Panc1 (cell line): Measurements from ENCODE around the gene HSPB8.

Source experiments
- CTCF ChIP-seq: fragments of 450-650 bp; IDR thresholded peaks from 2 replicates; pipeline ENCODE4 v1.5.1; 2017; ENCODE audit warnings: mild to moderate bottlenecking
- POLR2AphosphoS5 ChIP-seq: IDR thresholded peaks from 2 replicates; pipeline ENCODE4 v1.6.1; 2012; ENCODE audit warnings: mild to moderate bottlenecking, low read depth, low read length, moderate library complexity

GRCh38 chr12:119156401-119157044, 22.2 kb upstream of the HSPB8 start:
- TF ChIP-seq CTCF = no peak; the same call in 1 of the 2 replicates
- TF ChIP-seq POLR2AphosphoS5 = no peak
